ENCODE data around the gene SFTPB. TPM values are rescaled to one million over a fixed set of nuclear protein-coding genes. Genes with fewer than 3 reads are reported as not detected.
"Not testable (repeated sequence)": the region's sequence is repeated elsewhere in the genome, so short reads cannot be mapped to it uniquely, and the experiment has no call there.

The SFTPB gene
- total RNA-seq, 1 experiment from 2014 or later = not detected

DNA sequence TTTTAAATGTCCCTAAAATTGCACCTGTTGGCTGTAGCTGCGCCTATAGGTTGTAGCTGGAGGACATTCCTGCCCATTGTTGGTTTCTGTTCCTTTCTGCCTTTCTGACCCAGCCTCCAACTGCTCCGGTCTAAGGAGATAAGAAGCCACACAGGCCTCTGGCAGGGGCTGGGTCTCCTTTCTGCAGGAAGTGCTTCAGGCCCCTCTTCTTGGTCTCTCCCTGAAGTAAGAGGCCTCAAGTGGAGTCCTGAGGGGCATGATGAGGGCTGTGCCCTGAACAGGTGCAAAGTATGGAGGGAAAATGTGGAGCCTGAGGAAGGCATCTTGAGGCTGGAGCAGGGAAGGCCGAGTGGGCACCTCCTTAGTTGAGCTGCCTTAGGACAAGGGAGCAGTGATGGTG is 10.4 kb upstream of the SFTPB start:
- H3K27me3 ChIP-seq (replicated peaks) = no peaks in the 10 kb centered on the region
- peaks cover 18% of the 10 kb centered on the region for H3K4me1 ChIP-seq (replicated peaks)
- no peak for DNase-seq (ENCODE audit: low read depth in 1 of 2, low spot score in 2 of 2)
- H3K36me3 ChIP-seq = no peaks in the 10 kb centered on the region
- H3K4me3 ChIP-seq = no peak overlapping the region
- H3K27ac ChIP-seq = no peak overlapping the region
- H3K9me3 ChIP-seq (replicated peaks) = no peaks in the 10 kb centered on the region

DNA sequence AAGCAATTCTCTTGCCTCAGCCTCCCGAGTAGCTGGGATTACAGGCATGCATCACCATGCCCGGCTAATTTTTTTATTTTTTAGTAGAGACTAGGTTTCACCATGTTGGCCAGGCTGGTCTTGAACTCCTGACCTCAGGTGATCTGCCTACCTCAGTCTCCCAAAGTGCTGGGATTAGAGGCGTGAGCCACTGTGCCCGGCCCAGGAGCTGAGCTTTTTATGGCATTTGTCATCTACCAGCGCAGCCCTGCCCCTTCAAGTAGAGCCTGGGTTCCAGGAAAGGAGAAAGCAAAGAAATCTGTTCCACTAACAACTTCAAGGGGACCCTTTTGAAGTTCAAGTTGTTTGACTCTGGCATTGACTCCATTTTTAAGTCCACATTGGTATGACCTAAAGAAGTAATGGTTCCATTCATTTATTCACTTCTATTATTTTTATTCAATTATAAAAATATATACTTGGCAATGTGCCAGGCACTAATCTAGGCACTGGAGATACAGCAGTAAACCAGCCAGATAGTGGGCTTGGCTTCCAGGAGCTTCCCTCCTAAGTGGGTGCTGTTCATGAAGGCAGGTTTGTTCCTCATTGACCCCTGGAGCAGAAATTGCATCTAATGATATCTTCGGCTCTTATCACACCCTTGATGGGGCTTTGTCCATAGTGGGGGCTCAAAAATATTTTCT is 8.0 kb upstream of the SFTPB start:
- Histone ChIP-seq H3K4me3 (no peak overlapping the region), H3K36me3 (no peaks in the 10 kb centered on the region), H3K9me3 (replicated peaks) (no peaks in the 10 kb centered on the region), H3K27ac (no peak overlapping the region), H3K27me3 (replicated peaks) (no peaks in the 10 kb centered on the region), H3K4me1 (replicated peaks) (peaks cover 13% of the 10 kb centered on the region)
- no peak for DNase-seq (ENCODE audit: low read depth in 1 of 2, low spot score in 2 of 2)

DNA sequence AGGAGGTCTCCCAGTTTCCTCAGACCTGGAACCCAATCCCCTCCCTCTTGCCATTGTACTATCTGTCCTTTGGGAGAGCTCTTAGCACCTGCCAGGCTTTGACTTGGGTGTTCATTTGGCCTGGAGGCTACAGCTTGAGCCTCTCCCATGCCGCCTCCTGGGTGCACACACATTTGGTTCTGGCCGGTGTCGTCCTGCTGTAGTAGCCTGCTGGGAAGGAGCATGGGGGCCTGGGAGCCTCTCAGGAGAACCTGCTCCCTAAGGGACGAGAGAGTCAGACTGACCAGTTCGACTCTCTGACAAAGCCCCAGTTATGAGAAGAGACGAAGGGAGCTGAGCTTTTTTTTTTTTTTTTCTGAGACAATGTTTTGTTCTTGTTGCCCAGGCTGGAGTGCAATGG is 7.4 kb upstream of the SFTPB start:
- Histone ChIP-seq H3K36me3 (no peaks in the 10 kb centered on the region), H3K9me3 (replicated peaks) (no peaks in the 10 kb centered on the region), H3K4me1 (replicated peaks) (peaks cover 7% of the 10 kb centered on the region), H3K27ac (no peak overlapping the region), H3K27me3 (replicated peaks) (no peaks in the 10 kb centered on the region), H3K4me3 (no peak overlapping the region)
- no peak for DNase-seq (ENCODE audit: low read depth in 1 of 2, low spot score in 2 of 2)

DNA sequence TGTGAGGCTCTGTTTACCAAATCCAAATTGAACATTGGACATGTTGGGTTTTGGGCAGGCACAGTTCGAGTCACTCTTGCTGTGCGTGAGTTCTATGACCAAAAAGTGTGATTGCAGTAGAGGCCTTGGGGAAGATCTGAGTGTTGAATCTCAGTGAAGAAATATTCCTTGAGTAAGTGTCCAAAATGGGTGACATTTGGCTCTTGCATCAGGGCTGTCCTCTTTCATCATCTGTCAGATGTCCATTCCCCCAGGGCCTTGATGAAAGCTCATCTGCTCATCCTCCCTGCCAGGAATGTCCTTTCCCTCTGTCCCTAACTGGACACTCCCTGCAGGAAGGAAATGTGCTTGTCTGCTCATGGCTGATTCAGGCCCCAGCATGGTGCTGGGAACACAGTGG is 6.4 kb upstream of the SFTPB start:
- Histone ChIP-seq H3K4me1 (replicated peaks) (peaks cover 5% of the 10 kb centered on the region), H3K27ac (no peak overlapping the region), H3K4me3 (no peak overlapping the region), H3K36me3 (no peaks in the 10 kb centered on the region), H3K9me3 (replicated peaks) (no peaks in the 10 kb centered on the region), H3K27me3 (replicated peaks) (no peaks in the 10 kb centered on the region)
- DNase-seq (ENCODE audit: low read depth in 1 of 2, low spot score in 2 of 2) = no peak

DNA sequence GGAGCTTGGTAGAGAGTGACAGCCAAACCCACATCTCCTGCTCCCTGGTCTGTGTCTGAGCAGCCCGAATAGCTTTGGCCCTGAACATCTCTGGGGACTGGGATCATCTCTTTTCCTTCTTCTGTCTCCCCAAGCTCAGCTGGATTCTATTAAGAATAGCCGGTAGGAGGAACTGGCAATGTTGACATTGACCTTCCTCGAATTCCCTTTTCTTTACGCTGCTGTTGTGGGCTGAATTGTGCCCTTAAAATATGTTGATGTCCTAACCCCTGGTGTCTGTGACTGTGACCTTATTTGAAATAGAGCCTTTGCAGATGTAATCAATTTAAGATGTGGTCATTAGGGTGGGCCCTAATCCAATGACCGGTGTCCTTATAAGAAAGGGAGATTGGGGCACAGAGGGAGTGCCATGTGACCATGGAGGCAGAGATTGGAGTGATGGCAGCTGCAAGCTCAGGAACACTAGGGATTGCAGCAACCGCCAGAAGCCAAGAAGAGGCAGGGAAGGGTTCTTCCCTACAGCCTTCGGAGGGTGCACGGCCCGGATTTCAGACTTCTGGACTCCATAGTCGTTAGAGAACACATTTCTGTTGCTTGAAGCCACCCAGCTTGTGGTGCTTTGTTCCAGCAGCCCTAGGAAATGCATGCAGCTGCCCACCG is 5.8 kb upstream of the SFTPB start:
- H3K4me3 ChIP-seq = no peak overlapping the region
- no peaks in the 10 kb centered on the region for H3K4me1 ChIP-seq (replicated peaks)
- H3K27ac ChIP-seq = no peak overlapping the region
- H3K27me3 ChIP-seq (replicated peaks) = no peaks in the 10 kb centered on the region
- no peaks in the 10 kb centered on the region for H3K36me3 ChIP-seq
- no peak for DNase-seq (ENCODE audit: low read depth in 1 of 2, low spot score in 2 of 2)
- H3K9me3 ChIP-seq (replicated peaks) = no peaks in the 10 kb centered on the region

DNA sequence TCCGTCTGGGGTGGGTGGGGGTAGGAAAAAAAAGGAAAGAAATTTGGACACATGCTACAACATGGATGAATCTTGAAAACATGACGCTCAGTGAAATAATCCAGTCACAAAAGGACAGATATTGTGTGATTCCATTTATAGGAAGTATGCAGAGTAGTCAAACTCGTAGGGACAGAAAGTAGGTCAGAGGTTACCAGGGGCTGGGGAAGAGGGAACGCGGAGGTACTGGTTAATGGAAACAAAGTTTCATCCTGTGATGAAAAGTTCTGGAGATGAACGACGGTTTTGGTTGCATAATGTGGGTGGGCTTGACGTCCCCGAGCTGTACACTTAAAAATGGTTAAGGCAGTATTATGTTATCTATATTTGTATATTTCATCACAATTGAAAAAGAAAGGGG is 4.5 kb upstream of the SFTPB start:
- DNase-seq (ENCODE audit: low read depth in 1 of 2, low spot score in 2 of 2) = no peak
- Histone ChIP-seq H3K9me3 (replicated peaks) (no peaks in the 10 kb centered on the region), H3K27me3 (replicated peaks) (no peaks in the 10 kb centered on the region), H3K36me3 (no peaks in the 10 kb centered on the region), H3K4me3 (no peak overlapping the region), H3K27ac (no peak overlapping the region), H3K4me1 (replicated peaks) (no peaks in the 10 kb centered on the region)

DNA sequence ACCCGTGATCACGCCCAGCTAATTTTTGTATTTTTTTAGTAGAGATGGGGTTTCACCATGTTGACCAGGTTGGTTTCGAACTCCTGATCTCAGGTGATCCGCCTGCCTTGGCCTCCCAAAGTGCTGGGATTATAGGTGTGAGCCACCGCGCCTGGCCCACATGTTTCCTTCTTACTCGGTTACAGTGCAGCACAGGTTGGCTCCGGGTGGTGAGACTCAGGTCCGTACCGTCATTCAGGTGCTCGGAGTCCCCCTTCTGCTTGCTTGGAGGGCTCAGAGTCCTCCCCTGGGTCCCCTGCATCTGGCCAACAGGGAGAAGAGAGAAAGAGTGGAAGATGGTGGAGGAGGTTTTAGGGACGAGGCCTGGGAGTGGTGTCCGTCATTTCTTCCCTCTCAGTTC is 2.4 kb upstream of the SFTPB start:
- not testable (repeated sequence) for H3K9me3 ChIP-seq (replicated peaks); H3K27ac ChIP-seq; DNase-seq (ENCODE audit: low read depth in 1 of 2, low spot score in 2 of 2); H3K4me3 ChIP-seq; H3K4me1 ChIP-seq (replicated peaks); H3K27me3 ChIP-seq (replicated peaks); H3K36me3 ChIP-seq

DNA sequence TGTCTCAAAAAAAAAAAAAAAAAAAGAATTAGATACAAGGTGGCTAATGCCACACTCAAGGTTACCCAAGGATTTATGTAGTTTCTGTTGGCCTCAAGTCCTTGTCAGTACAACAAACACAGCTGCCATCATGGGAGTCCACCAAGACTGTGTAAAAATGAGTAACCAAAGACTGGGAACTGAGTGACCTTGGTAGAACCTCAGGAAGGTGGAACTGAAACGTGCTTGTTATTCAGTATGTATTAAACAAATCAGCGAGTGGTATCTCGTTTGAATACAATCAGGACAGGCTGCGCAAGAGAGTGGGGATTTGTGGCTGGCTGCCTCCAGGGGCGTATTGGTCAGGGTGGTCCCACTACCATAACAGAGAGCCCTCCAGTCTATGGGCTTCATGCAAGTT is 1.6 kb upstream of the SFTPB start:
- H3K9me3 ChIP-seq (replicated peaks) = no peaks in the 10 kb centered on the region
- no peak overlapping the region for H3K4me3 ChIP-seq
- H3K27me3 ChIP-seq (replicated peaks) = no peaks in the 10 kb centered on the region
- H3K36me3 ChIP-seq = no peaks in the 10 kb centered on the region
- DNase-seq (ENCODE audit: low read depth in 1 of 2, low spot score in 2 of 2) = no peak
- H3K27ac ChIP-seq = no peak overlapping the region
- no peaks in the 10 kb centered on the region for H3K4me1 ChIP-seq (replicated peaks)

DNA sequence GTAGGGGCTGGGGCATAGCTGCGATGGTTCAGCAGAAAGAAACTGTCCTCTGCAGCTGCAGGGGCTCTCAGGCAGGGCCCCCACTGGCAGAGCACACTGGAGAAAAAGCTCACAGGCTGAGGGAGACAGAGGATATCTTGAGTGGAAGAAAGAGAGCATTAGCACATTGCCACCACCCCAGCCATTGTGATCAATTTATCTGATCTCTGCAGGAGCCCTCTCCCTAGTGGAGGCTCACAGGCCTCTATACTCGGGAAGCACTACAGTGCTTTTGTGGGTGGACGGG is 801 bp upstream of the SFTPB start:
- Histone ChIP-seq H3K27ac (no peak overlapping the region), H3K9me3 (replicated peaks) (no peaks in the 10 kb centered on the region), H3K27me3 (replicated peaks) (no peaks in the 10 kb centered on the region), H3K4me3 (no peak overlapping the region), H3K36me3 (no peaks in the 10 kb centered on the region), H3K4me1 (replicated peaks) (no peaks in the 10 kb centered on the region)
- DNase-seq (ENCODE audit: low read depth in 1 of 2, low spot score in 2 of 2) = no peak

DNA sequence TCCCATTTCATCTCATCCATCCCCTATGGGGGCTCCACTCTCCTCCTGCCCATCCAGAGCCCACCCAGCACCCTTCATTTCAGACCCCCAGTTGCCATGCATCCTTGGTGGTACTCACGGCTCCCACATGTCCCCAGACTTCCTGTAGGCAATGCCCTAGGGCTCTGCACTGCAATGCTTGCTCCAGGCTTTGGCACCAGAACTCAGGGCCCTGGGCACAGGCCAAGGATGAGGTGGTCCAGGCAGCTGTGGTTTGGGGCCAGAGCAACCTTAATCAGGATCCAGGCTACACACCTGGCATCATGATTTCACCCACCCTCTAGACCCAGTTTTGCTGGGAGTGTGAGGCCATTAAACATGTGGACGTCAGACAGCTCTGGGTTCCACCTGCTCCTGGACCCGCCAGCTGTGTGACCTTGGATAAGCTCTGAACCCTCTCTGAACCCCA is 414 bp downstream of the SFTPB start:
- Histone ChIP-seq H3K4me3 (no peak overlapping the region), H3K27ac (no peak overlapping the region), H3K27me3 (replicated peaks) (no peaks in the 10 kb centered on the region), H3K36me3 (no peaks in the 10 kb centered on the region), H3K4me1 (replicated peaks) (peaks cover 5% of the 10 kb centered on the region), H3K9me3 (replicated peaks) (no peaks in the 10 kb centered on the region)
- DNase-seq (ENCODE audit: low read depth in 1 of 2, low spot score in 2 of 2) = no peak

DNA sequence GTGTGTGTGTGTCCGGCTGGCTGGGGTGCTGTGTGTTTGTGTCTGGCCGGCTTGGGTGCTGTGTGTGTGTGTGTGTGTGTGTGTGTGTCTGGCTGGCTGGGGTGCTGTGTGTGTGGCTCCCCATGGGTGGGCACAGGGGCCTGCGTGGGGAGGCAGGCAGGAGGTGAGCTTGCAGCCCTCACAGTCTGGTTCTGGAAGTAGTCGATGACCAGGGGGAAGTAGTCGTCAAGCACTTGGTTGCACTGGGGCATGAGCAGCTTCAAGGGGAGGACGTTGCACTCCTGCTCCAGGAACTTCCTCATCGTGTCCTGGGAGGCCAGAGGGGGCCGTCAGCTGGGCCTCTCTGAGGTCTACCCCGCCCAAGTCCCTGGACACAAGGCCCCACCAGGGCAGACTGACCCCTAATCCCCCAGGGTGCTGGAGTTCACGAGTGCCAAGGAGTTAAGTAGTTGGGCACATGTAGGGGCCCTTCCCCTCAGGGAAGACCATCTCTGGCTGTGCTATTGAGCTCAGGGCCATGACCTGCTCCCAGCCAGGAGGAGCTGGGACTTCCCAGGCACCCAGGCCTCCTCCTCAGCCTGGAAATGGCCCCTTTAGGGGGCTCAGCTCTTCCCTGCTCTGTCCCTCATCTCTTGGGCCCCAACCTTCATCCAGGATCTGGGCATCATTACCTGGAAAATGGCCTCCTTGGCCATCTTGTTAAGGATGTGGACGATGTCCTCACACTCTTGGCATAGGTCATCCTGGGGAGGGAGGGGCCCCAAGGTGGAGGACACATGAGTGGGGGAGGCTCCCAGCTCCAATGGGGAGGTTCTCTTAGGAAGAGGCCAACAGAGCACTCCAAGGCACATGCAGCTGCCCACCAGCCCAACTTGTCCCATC is 1.3 kb downstream of the SFTPB start:
- Histone ChIP-seq H3K4me1 (replicated peaks) (peaks cover 5% of the 10 kb centered on the region), H3K27me3 (replicated peaks) (no peaks in the 10 kb centered on the region), H3K36me3 (no peaks in the 10 kb centered on the region), H3K27ac (no peak overlapping the region), H3K4me3 (no peak overlapping the region), H3K9me3 (replicated peaks) (no peaks in the 10 kb centered on the region)
- DNase-seq (ENCODE audit: low read depth in 1 of 2, low spot score in 2 of 2) = no peak

DNA sequence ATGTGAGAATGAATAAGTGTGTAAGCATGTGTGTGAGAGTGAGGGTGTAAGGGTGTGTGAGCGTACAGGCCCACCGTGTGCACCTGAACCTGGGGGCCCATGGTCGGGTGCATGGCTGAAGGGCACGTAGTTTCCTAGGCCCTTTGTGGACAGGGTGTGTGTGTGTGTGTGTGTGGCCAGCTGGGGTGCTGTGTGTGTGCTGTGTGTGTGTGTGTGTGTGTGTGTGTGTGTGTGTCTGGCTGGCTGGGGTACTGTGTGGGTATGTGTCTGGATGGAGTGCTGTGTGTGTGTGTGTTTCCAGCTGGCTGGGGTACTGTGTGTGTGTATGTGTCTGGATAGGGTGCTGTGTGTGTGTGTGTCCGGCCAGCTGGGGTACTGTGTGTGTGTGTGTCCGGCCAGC is 2.0 kb downstream of the SFTPB start:
- Histone ChIP-seq H3K27ac (no peak overlapping the region), H3K36me3 (no peaks in the 10 kb centered on the region), H3K27me3 (replicated peaks) (no peaks in the 10 kb centered on the region), H3K4me3 (no peak overlapping the region), H3K4me1 (replicated peaks) (peaks cover 5% of the 10 kb centered on the region), H3K9me3 (replicated peaks) (no peaks in the 10 kb centered on the region)
- DNase-seq (ENCODE audit: low read depth in 1 of 2, low spot score in 2 of 2) = no peak

DNA sequence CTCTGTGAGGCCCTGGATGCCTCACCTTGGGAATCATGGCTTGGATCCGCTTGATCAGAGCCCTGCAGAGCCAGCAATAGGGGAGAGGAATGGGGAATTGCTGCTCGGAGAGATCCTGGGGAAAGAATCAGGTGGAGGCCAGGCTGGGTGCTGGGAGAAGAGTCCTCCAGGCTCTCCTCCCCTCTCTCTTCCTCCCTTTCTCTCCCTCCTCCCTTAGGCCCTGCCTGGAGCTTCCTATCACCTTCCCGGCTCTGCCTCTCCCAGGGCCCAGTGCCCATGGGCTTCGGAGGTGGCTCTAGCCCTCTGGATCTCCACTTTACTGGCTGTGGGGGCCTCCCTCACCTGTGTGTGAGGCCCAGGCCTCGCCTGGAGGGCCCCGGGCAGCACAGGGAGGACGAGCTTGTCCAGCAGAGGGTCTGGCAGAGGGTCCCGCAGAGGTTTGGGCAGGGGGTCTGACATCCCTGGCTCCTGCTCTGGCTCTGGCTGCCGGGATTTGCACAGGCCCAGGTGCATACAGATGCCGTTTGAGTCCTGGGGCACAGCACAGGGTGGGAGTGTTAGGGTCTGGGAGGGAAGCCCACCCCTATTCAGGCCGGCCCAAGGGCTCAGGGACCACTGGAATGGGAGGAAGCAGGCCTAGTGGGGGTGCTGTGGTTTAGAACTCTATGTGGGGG is 2.6 kb downstream of the SFTPB start:
- Histone ChIP-seq H3K9me3 (replicated peaks) (no peaks in the 10 kb centered on the region), H3K27me3 (replicated peaks) (no peaks in the 10 kb centered on the region), H3K27ac (no peak overlapping the region), H3K4me3 (no peak overlapping the region), H3K4me1 (replicated peaks) (peaks cover 5% of the 10 kb centered on the region), H3K36me3 (no peaks in the 10 kb centered on the region)
- no peak for DNase-seq (ENCODE audit: low read depth in 1 of 2, low spot score in 2 of 2)
